ENCODE results near the gene TRMT2A.
"Not testable (repeated sequence)": the region's sequence is repeated elsewhere in the genome, so short reads cannot be mapped to it uniquely, and the experiment has no call there.

Gene TRMT2A

GRCh38 chr22:20076627-20077172 lies 40.3 kb downstream of the TRMT2A start:
- in situ Hi-C loops (cut with HindIII; ENCODE audit: low pct_unique_long_range_greater_than_20kb, low sequenced_read_pairs) = no loop called here
- peak in 1 of 2 experiments; percentile 14 for DNase-seq (ENCODE audit: low read depth in 1 of 2, low spot score in 1 of 2)
- TF ChIP-seq JUND (IDR thresholded peaks at IDR 0.05; ENCODE audit: low read depth) = no peak

DNA sequence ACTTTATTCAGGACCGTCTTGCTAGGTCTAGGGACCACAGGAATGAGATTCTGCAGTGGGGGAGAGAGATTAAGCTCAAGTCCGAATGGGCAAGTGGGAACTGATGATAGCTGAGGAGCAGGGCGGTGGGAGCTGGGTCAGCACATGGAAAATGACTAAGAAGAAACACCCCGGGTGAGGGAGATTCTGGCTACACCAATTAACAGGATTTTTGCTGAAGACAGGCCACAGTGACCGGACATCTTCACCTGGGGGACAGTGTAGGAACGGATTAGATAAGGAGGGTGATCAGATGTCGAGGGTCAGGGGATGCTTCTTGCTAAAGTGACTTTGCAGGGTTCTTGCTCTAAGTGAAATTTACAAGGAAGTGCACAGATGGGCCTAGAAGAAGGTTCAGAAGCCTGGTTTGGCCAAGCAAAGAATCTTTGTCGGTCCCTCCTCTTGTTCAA lies 45.5 kb downstream of the TRMT2A start:
- no peak for TF ChIP-seq JUND (IDR thresholded peaks at IDR 0.05; ENCODE audit: low read depth)
- in situ Hi-C loops (cut with HindIII; ENCODE audit: low pct_unique_long_range_greater_than_20kb, low sequenced_read_pairs) = no loop called here
- no peak for DNase-seq (ENCODE audit: low read depth in 1 of 2, low spot score in 1 of 2)

DNA sequence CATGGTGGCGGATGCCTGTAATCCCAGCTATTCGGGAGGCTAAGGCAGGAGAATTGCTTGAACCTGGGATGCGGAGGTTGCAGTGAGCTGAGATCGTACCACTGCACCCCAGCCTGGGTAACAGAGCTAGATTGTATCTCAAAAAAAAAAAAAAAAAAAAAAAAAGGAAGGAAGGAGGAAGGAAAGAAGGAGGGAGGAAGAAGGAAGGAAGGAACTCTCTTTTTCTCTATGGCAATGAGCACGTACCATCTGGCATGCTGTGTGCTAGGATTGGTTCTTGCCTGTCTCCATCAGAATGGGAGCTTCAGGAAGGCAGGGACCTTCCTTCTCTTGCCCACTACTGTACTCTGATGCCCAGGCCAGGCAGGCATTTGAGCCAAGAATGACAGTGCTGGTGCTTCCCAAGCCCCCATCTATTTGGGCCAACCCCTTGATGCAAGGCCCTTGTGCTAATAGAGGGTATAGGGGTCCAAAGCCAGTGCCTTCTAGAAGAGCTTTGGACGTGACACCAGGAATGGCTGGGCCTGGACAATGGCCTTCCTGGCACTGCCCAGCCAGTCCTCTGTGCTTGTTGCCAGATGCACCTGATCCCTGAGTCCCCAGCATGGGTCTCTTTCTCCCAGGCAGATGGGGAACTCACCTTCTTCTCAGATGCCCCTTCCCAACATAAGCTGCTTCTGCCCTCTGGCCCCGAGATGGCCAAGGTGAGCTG lies 47.5 kb downstream of the TRMT2A start:
- no peak for DNase-seq (ENCODE audit: low read depth in 1 of 2, low spot score in 1 of 2)
- TF ChIP-seq JUND (IDR thresholded peaks at IDR 0.05; ENCODE audit: low read depth) = no peak
- in situ Hi-C loops (cut with HindIII; ENCODE audit: low pct_unique_long_range_greater_than_20kb, low sequenced_read_pairs) = no loop called here

- DNase-seq (ENCODE audit: low read depth in 1 of 2, low spot score in 1 of 2) = no peak
- in situ Hi-C loops (cut with HindIII; ENCODE audit: low pct_unique_long_range_greater_than_20kb, low sequenced_read_pairs) = no loop called here
- no peak for TF ChIP-seq JUND (IDR thresholded peaks at IDR 0.05; ENCODE audit: low read depth)
These were observed 48.4 kb downstream of the TRMT2A start for GRCh38 chr22:20068640-20069039.

GRCh38 chr22:20067384-20067682 lies 49.7 kb downstream of the TRMT2A start:
- DNase-seq (ENCODE audit: low read depth in 1 of 2, low spot score in 1 of 2); in situ Hi-C loops (cut with HindIII; ENCODE audit: low pct_unique_long_range_greater_than_20kb, low sequenced_read_pairs): not testable (repeated sequence)

DNA sequence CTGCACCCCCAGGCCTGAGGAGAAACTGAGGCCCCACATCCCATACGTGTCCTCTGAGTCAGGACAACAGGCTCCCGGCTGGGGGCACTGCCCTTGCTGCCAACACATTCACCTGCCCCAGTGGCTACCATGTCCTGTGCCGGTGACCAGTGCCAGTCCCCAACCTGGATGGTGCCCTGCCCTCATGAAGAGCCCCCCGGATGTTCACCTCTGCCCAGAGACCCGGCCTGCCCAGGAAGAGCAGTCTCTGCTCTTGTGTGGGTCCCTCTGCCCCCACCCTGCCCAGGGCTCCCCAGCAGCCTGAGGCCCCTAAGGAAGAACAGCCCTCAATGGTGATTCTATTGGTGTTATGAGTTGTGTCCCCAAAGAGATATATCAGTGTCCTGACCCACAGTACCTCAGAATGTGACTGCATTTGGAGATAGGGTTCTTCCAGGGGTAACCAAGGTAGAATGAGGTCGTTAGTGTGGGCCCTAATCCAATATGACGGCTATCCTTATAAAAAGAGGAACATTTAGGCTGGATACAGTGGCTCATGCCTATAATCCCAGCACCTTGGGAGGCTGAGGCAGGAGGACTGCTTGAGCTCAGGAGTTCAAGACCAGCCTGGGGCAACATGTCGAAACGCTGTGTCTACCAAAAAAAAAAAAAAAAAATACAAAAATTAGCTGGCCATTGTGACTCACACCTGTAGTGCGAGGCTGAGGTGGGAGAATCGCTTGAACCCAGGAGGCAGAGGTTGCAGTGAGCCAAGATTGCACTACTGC lies 50.2 kb downstream of the TRMT2A start:
- in situ Hi-C loops (cut with HindIII; ENCODE audit: low pct_unique_long_range_greater_than_20kb, low sequenced_read_pairs) = no loop called here
- no peak for TF ChIP-seq JUND (IDR thresholded peaks at IDR 0.05; ENCODE audit: low read depth)
- no peak for DNase-seq (ENCODE audit: low read depth in 1 of 2, low spot score in 1 of 2)

GRCh38 chr22:20065896-20066616 lies 51.0 kb downstream of the TRMT2A start:
- in situ Hi-C loops (cut with HindIII; ENCODE audit: low pct_unique_long_range_greater_than_20kb, low sequenced_read_pairs) = no loop called here
- no peak for DNase-seq (ENCODE audit: low read depth in 1 of 2, low spot score in 1 of 2)
- TF ChIP-seq JUND (IDR thresholded peaks at IDR 0.05; ENCODE audit: low read depth) = no peak

- in situ Hi-C loops (cut with HindIII; ENCODE audit: low pct_unique_long_range_greater_than_20kb, low sequenced_read_pairs) = no loop called here
- TF ChIP-seq JUND (IDR thresholded peaks at IDR 0.05; ENCODE audit: low read depth) = no peak
- no peak for DNase-seq (ENCODE audit: low read depth in 1 of 2, low spot score in 1 of 2)
These were observed 52.3 kb downstream of the TRMT2A start for GRCh38 chr22:20064545-20065262.

GRCh38 chr22:20064140-20064480 lies 52.9 kb downstream of the TRMT2A start:
- no peak for TF ChIP-seq JUND (IDR thresholded peaks at IDR 0.05; ENCODE audit: low read depth)
- no peak for DNase-seq (ENCODE audit: low read depth in 1 of 2, low spot score in 1 of 2)
- in situ Hi-C loops (cut with HindIII; ENCODE audit: low pct_unique_long_range_greater_than_20kb, low sequenced_read_pairs) = no loop called here

DNA sequence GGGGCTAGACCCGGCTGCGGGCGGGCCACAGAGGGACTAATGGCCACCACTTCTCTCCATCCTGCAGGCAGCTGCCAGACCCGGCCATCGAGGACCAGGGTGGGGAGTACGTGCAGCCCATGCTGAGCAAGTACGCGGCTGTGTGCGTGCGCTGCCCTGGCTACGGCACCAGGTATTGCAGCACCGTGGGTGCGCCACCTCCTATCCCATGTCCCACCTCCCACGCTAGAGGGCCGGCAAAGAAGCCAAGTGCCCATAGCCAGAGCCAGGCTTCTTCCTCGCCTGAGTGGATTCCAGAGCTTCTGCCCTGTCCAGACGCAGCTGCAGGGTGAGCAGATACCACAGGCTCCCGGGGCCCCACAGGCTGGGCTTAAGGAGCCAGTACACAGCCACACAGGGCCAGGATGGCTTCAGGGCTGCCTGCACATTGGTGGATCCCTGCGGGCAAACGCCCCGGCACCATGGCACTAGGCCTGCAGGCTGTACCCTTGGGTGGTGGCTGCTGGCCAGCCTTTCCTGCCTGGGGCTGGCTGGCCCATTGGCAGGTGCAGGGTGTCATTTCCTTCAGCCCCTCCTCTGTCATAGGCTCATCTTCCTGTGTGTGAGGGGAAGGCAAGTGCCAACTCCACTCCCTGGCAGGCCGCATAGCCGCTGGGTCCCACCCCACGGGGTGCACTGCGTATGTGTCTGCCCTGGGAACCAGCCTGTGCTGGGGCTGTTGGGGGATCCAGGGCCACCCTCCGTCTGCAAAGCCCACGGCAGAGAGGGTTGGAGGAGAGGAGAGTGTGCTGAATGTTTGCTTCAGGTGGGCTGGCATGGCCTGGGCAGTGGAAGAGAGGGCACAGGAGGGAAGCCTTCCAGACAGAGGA lies 53.5 kb downstream of the TRMT2A start:
- in situ Hi-C loops (cut with HindIII; ENCODE audit: low pct_unique_long_range_greater_than_20kb, low sequenced_read_pairs) = no loop called here
- no peak for TF ChIP-seq JUND (IDR thresholded peaks at IDR 0.05; ENCODE audit: low read depth)
- no peak for DNase-seq (ENCODE audit: low read depth in 1 of 2, low spot score in 1 of 2)

DNA sequence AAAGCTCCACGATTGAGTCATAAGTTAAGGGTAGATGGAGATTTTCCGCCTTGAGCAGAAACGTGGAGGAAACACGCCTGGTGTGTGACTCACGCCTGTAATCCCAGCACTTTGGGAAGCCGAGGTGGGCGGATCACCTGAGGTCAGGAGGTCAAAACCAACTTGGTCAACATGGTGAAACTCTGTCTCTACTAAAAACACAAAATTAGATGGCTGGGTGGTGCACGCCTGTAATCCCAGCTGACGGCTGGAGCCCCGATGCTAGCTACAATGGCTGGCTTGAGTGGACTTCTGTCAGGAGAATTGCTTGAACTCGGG lies 54.3 kb downstream of the TRMT2A start:
- in situ Hi-C loops (cut with HindIII; ENCODE audit: low pct_unique_long_range_greater_than_20kb, low sequenced_read_pairs) = no loop called here
- TF ChIP-seq JUND (IDR thresholded peaks at IDR 0.05; ENCODE audit: low read depth) = no peak
- DNase-seq (ENCODE audit: low read depth in 1 of 2, low spot score in 1 of 2) = no peak
